GM18498 (cell line): ENCODE data around the gene ADCY3.
"Not testable (repeated sequence)": the region's sequence is repeated elsewhere in the genome, so short reads cannot be mapped to it uniquely, and the experiment has no call there.

Source experiments
- ATAC-seq: cut with Tn5 transposase; IDR thresholded peaks from one replicate; pipeline ENCODE4 v1.9.1; 2021; ENCODE audit warnings: mild to moderate bottlenecking, moderate library complexity; ENCODE audit not compliant: unreplicated experiment

Gene ADCY3

DNA sequence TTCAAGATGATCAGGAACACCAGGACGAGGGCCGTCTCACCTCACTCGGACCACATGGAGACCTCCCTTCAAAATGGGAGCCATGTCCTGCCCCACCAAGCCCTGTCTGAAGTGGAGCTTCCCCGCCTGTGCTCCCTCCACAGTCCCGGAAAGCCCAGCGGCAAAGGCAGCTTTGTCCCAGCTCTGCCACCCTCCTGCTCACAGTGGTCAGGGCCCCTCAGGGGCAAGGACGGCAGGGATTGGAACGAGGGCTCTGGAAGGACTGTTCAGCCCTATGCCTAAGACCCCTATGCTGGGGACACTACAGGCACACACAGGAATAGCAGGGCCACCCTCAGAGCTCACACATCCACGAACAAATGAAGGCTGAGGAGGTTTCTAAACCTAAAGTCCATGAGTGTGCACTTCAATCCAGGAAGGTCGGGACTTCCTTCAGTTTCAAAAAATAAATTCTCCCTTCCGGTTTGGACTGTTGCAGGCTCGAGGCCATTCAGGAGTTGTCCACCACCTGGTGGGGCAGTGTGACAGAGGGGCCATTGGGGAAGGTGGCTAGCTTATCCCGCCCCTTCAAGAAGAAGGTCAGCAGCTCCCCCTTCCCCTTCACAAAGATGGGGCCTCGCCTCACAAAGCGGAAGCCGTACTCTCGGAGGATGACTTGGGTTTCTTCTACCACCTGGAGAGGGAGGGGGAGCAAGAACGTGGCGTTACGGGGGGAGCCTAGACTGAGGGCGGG, 100.4 kb downstream of the ADCY3 start:
- ATAC-seq, result no peak

DNA sequence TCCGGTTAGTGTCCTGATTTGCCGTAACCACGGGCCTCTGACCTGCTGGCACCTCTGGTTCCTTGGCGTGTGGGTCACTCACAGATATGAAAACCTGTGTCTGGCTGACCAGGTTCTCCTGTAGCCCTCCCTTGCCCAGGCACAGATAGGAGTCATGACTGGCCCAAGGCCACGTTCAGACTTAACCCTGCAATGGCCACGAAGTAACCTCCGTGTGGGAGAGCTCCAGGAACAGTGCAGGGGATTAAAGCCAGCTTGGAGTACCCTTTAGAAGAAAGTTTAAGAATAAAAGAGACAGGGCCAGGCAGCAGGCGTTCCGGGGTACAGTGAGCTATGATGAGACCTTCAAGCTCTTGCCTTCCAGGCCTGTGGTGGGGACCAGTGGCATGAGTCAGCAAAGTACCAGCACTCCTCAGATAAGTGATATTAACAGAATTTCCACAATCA, 101.3 kb downstream of the ADCY3 start:
- no peak for ATAC-seq

DNA sequence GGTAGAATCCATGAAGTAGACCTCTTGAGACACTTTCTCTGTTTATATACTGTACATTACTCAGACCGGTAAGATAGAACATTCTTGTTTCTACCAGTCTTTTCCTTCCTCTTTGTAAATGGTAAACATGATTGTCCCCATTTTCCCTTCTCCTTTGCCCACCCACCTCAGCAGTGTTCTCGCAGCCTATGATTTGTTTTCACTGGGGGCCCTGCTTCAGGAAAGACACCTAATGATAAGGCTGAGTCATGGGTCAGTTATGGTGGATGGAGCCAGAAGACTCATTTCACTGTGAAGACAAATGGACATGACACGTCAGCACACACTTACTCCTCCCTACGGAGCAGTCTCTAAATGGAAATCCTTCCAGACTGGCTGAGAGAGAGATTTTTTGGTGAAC, 103.2 kb downstream of the ADCY3 start:
- no peak for ATAC-seq

DNA sequence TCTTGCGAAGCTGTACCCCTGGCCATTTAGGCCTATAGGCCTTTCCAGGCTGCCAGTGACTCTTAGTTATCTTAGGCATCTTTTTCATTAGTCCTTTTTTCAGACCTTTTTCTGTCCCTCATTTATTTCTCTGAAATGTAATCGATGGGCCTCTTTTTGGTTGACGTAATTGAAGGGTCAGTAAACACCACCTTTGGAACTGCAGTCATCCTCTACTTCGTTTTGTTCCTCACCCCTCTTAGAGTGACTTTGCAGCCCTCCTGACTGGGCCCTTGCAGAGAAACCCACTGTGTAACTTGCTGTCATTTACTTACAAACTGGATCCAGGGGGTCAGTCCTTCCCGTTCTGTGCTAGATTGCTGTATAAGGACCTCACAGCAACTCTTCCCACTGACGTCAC, 103.6 kb downstream of the ADCY3 start:
- ATAC-seq, result no peak

DNA sequence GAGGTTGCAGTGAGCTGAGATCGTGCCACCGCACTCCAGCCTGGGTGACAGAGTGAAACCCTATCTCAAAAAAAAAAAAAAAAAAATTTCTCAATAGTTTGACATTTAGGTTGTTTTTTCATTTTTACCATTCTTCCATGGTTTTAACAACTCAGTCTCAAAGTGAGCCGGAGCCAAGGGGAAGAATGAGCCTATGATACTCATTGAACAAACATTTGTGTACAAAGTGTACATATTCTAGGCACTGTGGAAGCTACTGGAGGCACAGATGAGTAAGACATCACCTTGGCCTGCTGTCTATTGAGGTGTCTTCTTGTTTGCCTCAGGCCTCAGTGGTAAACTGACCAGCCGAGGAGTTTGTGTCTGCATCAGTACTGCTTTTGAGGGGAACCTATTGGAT, 104.9 kb downstream of the ADCY3 start:
- ATAC-seq, result no peak

DNA sequence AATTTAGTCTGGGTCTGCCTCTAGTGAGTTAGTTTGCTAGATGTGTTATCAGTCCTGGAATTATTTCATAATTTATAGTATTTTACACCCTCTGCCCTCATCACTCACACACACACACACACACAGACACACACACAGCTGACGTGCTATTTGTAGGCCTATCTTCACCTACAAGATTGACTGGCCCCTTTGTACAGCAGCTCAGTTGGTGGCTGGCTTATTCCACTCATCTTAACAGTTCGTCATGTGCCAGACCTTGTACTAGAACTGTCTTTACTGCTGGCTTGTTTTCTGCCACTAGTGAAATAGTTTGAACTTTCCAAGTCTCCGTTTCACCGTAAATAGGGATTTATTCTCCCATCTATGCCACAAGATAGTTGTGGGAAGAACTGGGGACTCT, 105.5 kb downstream of the ADCY3 start:
- ATAC-seq, result no peak

DNA sequence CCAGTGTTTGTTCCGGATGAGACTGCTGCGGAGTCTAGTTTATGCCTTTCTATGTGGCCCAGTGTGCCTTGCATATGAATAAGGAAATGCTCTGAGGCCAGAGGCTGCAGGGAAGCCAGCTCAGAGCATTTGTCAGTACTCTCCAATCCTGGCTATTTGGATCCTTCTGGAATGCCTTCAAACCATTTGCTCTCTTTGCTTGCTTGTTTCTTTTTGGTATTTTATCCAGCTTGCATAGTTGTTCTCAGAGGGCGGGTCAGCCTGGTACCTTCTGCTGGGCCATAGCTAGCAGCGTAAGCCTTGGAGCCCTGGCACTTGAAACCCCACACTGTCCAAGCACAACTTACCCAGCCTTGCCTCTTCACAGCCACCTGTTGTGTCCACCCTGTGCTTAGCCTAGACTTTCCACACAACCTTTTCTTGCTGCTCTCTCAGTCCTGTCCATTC, 106.3 kb downstream of the ADCY3 start:
- ATAC-seq, result no peak

DNA sequence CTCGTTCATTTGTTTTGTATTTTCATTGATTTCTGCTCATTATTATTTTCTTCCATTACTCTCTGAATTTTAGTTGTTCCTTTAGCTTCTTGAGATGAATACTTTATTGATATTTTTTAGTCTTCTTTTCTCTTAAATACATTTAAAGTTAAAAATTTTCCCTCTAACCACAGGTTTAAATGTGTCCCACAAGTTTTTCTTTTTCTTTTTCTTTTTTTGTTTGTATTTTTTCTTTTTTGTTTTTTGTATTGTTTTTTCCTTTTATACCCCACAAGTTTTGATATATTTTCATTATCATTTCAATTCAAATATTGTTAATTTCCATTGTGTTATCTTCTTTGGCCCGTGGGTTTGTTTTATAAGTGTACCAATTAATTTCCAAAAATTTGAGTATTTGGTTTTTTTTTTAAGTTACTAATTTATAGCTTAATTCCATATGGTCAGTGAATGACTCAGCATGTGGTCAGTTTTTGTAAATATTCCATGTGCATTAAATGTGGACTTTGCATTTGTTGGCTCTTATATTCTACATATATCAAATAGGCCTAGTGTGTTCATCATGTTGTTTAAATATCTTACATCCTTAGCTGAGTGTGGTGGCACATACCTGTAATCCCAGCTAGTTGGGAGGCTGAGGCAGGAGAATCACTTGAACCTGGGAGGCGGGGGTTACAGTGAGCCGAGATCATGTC, 110.6 kb downstream of the ADCY3 start:
- no peak for ATAC-seq

DNA sequence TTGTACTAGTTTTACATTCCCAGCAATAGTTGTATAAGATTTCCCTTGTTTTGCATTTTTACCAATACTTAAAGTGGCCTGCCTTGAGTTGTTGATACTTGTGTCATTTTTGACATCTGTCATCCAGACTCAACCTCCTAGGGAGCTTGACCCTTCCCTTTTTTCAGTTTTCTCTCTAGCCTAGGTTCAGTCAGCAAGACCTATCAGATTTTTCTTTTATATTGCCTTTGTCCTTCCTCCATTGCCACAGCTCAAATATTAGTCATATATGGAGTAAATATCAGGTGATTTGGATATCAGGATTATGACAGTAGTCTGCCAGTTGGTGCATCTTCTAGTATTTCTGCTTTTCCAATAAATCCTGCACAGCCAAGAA, 113.4 kb downstream of the ADCY3 start:
- no peak for ATAC-seq

DNA sequence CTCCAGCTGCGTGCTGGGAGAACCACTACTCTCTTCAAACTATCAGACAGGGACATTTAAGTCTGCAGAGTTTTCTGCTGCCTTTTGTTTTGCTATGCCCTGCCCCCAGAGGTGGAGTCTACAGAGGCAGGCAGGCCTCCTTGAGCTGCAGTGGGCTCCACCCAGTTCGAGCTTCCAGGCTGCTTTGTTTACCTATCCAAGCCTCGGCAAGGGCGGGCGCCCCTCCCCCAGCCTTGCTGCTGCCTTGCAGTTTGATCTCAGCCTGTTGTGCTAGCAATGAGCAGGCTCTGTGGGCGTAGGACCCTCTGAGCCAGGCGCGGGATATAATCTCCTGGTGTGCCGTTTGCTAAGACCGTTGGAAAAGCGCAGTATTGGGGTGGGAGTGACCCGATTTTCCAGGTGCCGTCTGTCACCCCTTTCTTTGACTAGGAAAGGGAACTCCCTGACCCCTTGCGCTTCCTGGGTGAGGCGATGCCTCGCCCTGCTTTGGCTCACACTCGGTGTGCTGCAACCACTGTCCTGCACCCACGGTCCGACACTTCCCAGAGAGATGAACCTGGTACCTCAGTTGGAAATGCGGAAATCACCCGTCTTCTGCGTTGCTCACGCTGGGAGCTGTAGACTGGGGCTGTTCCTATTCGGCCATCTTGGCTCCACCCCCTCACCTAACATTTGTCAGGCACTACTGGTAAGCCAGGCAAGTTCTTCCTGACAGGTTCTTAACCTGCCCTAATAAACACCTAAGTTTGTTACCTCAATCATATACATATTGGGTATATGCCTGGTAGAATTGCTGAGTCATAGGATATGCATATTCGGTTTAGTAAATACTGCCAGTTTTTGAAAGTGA, 114.0 kb downstream of the ADCY3 start:
- ATAC-seq, result not testable (repeated sequence)

DNA sequence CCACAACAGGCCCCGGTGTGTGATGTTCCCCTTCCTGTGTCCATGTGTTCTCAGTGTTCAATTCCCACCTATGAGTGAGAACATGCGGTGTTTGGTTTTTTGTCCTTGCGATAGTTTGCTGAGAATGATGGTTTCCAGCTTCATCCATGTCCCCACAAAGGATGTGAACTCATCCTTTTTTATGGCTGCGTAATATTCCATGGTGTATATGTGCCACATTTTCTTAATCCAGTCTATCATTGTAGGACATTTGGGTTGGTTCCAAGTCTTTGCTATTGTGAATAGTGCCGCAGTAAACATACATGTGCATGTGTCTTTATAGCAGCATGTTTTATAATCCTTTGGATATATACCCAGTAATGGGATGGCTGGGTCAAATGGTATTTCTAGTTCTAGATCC, 119.5 kb downstream of the ADCY3 start:
- not testable (repeated sequence) for ATAC-seq

DNA sequence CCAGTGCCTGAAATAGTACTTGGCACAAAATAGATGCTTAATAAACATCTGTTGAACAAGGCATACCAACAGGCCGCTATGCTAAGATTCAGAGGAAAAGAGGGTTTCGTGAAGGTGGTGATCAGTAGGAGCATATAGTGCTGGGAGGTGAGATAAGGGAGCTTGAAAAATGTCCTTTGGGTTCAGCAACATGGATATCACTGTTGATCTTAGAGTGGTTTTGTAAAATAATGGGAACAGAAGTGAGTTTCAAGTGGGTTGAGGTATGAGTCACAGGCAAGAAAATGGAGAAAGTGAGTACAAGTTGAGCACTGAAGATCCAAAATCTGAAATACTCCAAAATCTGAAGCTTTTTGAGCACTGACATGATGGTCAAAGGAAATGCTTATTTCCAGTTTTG, 122.4 kb downstream of the ADCY3 start:
- ATAC-seq, result no peak

DNA sequence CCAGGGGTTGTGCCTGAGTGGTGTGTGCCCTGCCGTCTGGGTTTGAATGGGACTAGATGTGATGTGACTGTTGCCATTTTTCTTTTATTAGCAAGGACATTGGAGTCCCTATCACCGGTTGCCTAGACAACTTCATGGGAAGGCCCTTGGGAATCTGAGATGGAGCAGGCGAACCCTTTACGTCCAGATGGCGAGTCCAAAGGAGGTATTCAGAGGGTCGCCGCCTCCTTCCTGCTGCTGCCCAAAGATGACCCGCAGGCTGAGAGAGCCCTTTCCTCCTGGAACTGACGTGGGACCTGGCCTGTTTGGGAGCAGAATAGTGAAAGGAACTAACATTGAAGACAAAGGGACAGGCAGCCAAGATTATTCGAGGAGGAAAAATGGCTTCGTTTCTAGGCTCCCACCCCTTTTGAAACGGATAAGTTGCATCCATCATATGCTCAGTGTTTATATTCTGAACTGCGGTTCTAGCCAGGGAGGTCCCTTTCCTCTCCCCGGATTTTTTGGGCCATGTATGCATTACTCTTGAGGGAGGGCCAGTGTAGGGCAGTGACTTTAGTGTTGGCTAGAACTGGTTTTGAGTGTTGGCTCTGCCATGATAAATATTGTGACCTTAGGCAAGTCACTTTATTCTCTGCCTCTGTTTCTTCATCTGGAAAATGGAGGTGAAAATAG, 126.1 kb downstream of the ADCY3 start:
- ATAC-seq, result no peak

DNA sequence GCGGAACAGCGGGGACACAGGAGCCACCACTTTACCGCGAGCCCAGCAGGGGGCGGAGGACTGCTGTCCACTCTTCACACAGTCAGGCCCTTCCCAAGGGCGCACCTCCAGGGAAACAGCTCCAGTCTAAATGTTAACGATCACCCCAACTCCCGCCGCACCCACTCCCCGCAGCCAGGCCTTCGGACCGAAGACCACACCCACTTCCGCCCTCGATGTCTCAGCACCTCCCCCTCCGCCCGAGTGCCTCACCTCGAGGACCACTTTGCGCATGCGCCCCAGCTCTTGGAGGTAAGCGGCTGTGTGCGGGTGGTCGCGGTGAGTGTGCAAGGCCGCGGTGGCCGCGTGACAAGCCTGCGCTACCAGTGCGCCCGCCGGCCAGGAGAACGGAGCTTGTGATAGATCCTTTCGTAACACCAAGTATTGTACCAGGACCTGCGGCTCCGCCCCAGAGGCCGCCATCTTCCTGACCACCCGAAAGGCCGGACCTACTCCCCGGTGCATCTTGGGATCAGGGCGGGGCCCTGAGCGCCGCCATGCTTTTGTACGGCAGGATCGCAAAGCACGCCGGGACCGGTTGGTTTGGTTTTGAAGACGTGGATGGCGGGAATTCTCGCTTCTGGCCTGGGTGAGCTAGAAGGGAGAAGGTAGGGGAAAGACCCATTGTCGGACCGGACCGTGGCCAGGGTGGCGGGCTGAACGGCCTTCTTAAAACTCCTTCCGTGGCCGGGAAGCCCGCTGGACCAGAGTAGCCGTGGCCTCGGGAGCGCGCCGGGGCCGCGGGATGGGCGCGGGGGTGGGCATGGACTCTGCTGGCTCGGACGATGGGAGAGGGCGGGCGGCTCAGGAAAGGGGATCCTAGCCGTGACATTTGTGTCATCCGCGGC, 126.9 kb downstream of the ADCY3 start, which contains the start of the genes CENPO and PTRHD1:
Gene CENPO (plus strand): TSS at position 552 of the 887 bp plus-strand sequence. CDS start 495 bp downstream, outside the sequence.
Gene PTRHD1 (minus strand): TSS at position 518 of the 887 bp plus-strand sequence. CDS start 14 bp downstream, at position 504.
- peak; percentile 92 for ATAC-seq

DNA sequence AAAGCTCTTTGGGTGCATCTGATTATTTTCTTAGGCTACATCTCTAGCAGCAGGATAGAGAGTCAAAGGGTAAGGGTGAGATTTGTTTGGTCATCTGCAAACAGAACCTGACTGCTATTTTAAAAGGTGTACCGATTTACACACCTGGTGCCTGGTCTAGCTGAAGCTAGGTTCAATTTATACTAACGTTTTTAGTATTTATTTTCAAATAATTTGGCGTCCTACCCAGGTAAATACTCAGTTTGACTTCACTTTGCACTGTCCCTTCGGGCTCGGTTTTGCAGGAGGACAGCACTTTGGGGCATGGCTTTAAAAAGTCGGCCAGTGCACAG, 127.5 kb downstream of the ADCY3 start:
- ATAC-seq, result no peak

DNA sequence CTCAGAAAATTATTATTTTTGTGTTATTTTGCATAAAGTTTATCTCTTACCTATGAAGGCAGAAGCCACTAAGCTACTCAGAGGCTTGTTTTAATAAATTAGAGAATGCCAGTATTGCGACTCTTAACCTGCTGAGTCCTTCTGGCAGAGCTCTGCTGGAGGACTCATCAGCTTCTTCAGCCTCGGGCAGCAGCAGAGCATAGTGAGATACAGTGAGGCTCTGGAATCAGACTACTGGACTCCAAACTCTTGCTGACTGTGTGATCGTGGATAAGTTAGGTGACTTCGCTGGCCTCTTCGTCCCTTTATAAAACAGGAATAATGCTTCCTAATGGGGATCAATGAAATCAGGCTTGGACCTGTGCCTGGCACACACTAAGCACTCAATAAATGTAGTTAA, 128.6 kb downstream of the ADCY3 start:
- no peak for ATAC-seq

DNA sequence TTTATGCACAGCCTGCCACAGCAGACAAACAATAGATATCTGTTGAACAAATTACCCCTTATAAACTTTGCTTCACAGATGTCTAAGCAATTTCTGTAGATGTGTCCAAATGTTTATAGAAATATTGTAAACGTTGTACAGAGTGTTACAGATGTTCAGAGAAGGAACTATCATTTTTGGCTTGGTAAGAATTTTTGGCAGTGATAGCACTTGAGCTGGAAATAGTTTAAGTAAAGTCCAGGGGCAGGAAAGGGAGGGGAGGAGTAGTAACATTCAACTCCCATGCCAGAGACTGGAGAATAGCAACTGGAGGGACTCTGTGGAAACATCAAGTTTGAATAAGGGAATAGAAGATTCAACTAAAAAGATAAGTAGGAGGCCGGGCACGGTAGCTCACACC, 131.2 kb downstream of the ADCY3 start:
- no peak for ATAC-seq

DNA sequence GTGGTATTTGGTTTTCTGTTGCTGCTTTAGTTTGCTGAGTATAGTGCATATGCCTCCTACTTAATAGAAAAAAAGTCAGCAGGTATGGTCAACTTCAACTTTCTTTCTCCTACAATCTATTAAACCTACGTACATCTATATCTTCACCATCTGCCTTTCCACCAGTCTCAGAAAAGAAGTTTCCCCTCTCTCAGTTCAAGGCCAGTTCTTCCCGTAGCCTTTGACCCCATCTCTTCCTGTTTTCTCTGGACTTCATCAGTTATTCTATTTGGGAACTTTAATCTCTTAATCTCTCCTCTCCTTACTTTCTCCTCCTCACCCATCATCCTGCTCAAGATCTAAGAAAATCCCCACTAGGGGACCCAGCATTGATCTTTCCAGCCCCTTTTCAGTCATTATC, 132.5 kb downstream of the ADCY3 start:
- no peak for ATAC-seq

DNA sequence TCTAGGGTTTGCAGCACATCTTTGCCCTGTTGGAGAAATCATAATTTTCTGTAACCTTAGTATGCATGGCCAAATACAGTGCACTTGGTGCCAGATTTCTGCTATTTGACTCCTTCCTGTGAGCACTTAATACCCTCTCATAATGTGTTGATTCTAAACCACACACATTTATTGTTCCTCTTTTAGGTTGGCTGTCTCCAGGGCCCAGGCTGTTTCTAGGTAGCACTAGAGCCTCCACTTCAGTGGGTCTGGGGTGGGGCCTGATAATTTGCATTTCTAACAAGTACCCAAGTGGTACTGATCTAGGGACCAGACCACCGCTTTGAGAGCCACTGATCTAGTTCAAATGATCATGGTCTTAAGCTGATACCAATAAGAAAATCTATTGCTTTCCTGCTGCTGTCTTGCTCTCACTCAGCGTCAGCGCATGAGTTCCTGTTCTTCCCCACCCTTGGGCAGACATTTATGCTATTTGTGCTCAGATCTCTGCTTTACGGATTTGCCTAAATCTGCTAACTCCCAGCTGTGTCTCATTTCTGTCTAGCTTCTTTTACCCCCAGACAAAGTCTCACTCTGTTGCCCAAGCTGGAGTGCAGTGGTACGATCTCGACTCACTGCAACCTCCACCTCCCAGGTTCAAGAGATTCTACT, 134.2 kb downstream of the ADCY3 start:
- ATAC-seq, result peak; percentile 93
